ENCODE results near the gene SEC16A.

The SEC16A gene

GRCh38 chr9:136494012-136494411, 11.2 kb upstream of the SEC16A start:
- H3K4me2 ChIP-seq = no peak overlapping the region
- H4K20me1 ChIP-seq (ENCODE audit: insufficient read depth) = no peaks in the 10 kb centered on the region
- no peak overlapping the region for H3K4me3 ChIP-seq (IDR thresholded peaks at IDR 0.05; ENCODE audit: insufficient read depth, low read depth, low read length)
- peaks cover 89% of the 10 kb centered on the region for H3K27me3 ChIP-seq (ENCODE audit: insufficient read depth, low read depth)
- no peaks in the 10 kb centered on the region for H3K36me3 ChIP-seq (ENCODE audit: insufficient read depth)
- H2AFZ ChIP-seq (ENCODE audit: low read depth) = no peak overlapping the region
- no peak overlapping the region for H3K27ac ChIP-seq
- TF ChIP-seq CTCF (conservative IDR thresholded peaks at IDR 0.05; ENCODE audit: low read depth, low read length) = no peak
- no peaks in the 10 kb centered on the region for H3K79me2 ChIP-seq (ENCODE audit: insufficient read depth, low read depth)
- H3K9ac ChIP-seq = no peak overlapping the region
- no peaks in the 10 kb centered on the region for H3K4me1 ChIP-seq (ENCODE audit: low read depth, poor library complexity, severe bottlenecking)

- no peaks in the 10 kb centered on the region for H4K20me1 ChIP-seq (ENCODE audit: insufficient read depth)
- no peak overlapping the region for H3K9ac ChIP-seq
- no peaks in the 10 kb centered on the region for H3K4me1 ChIP-seq (ENCODE audit: low read depth, poor library complexity, severe bottlenecking)
- no peak overlapping the region for H2AFZ ChIP-seq (ENCODE audit: low read depth)
- H3K79me2 ChIP-seq (ENCODE audit: insufficient read depth, low read depth) = no peaks in the 10 kb centered on the region
- H3K27me3 ChIP-seq (ENCODE audit: insufficient read depth, low read depth) = peaks cover 90% of the 10 kb centered on the region
- TF ChIP-seq CTCF (conservative IDR thresholded peaks at IDR 0.05; ENCODE audit: low read depth, low read length) = no peak
- H3K4me2 ChIP-seq = no peak overlapping the region
- no peak overlapping the region for H3K4me3 ChIP-seq (IDR thresholded peaks at IDR 0.05; ENCODE audit: insufficient read depth, low read depth, low read length)
- H3K36me3 ChIP-seq (ENCODE audit: insufficient read depth) = no peaks in the 10 kb centered on the region
- H3K27ac ChIP-seq = no peak overlapping the region
These were observed 10.7 kb upstream of the SEC16A start for GRCh38 chr9:136493567-136493971.

GRCh38 chr9:136492978-136493522, 10.2 kb upstream of the SEC16A start:
- no peaks in the 10 kb centered on the region for H3K4me1 ChIP-seq (ENCODE audit: low read depth, poor library complexity, severe bottlenecking)
- no peak overlapping the region for H3K4me3 ChIP-seq (IDR thresholded peaks at IDR 0.05; ENCODE audit: insufficient read depth, low read depth, low read length)
- no peak overlapping the region for H3K4me2 ChIP-seq
- no peaks in the 10 kb centered on the region for H3K36me3 ChIP-seq (ENCODE audit: insufficient read depth)
- H3K79me2 ChIP-seq (ENCODE audit: insufficient read depth, low read depth) = no peaks in the 10 kb centered on the region
- no peak for TF ChIP-seq CTCF (conservative IDR thresholded peaks at IDR 0.05; ENCODE audit: low read depth, low read length)
- H2AFZ ChIP-seq (ENCODE audit: low read depth) = no peak overlapping the region
- no peak overlapping the region for H3K9ac ChIP-seq
- H3K27me3 ChIP-seq (ENCODE audit: insufficient read depth, low read depth) = peaks cover 91% of the 10 kb centered on the region
- H3K27ac ChIP-seq = no peak overlapping the region
- H4K20me1 ChIP-seq (ENCODE audit: insufficient read depth) = no peaks in the 10 kb centered on the region

GRCh38 chr9:136489731-136490130, 6.9 kb upstream of the SEC16A start:
- H3K27ac ChIP-seq = no peak overlapping the region
- peaks cover 91% of the 10 kb centered on the region for H3K27me3 ChIP-seq (ENCODE audit: insufficient read depth, low read depth)
- H3K9ac ChIP-seq = no peak overlapping the region
- H3K36me3 ChIP-seq (ENCODE audit: insufficient read depth) = no peaks in the 10 kb centered on the region
- H4K20me1 ChIP-seq (ENCODE audit: insufficient read depth) = no peaks in the 10 kb centered on the region
- no peaks in the 10 kb centered on the region for H3K79me2 ChIP-seq (ENCODE audit: insufficient read depth, low read depth)
- peaks cover 1% of the 10 kb centered on the region for H3K4me1 ChIP-seq (ENCODE audit: low read depth, poor library complexity, severe bottlenecking)
- no peak overlapping the region for H3K4me3 ChIP-seq (IDR thresholded peaks at IDR 0.05; ENCODE audit: insufficient read depth, low read depth, low read length)
- no peak overlapping the region for H2AFZ ChIP-seq (ENCODE audit: low read depth)
- no peak for TF ChIP-seq CTCF (conservative IDR thresholded peaks at IDR 0.05; ENCODE audit: low read depth, low read length)
- no peak overlapping the region for H3K4me2 ChIP-seq
